Measurements from ENCODE around the gene ADAMTSL1. TPM values are rescaled to one million over a fixed set of nuclear protein-coding genes. Genes with fewer than 3 reads are reported as not detected.

ADAMTSL1 gene
- total RNA-seq, 1 experiment from 2014 or later = not detected

- in situ Hi-C loops (cut with HindIII; ENCODE audit: low pct_unique_long_range_greater_than_20kb, low sequenced_read_pairs) = no loop called here
- no peak for DNase-seq (ENCODE audit: low read depth)
These were observed 295.1 kb downstream of the ADAMTSL1 start for GRCh38 chr9:18768951-18769622.

- DNase-seq (ENCODE audit: low read depth) = no peak
- in situ Hi-C loops (cut with HindIII; ENCODE audit: low pct_unique_long_range_greater_than_20kb, low sequenced_read_pairs) = no loop called here
These were observed 296.4 kb downstream of the ADAMTSL1 start for GRCh38 chr9:18770131-18770908.

GRCh38 chr9:18771011-18771410 is 297.1 kb downstream of the ADAMTSL1 start:
- in situ Hi-C loops (cut with HindIII; ENCODE audit: low pct_unique_long_range_greater_than_20kb, low sequenced_read_pairs) = no loop called here
- no peak for DNase-seq (ENCODE audit: low read depth)

GRCh38 chr9:18771763-18772162 is 297.8 kb downstream of the ADAMTSL1 start:
- in situ Hi-C loops (cut with HindIII; ENCODE audit: low pct_unique_long_range_greater_than_20kb, low sequenced_read_pairs) = no loop called here
- DNase-seq (ENCODE audit: low read depth) = no peak

- DNase-seq (ENCODE audit: low read depth) = no peak
- in situ Hi-C loops (cut with HindIII; ENCODE audit: low pct_unique_long_range_greater_than_20kb, low sequenced_read_pairs) = no loop called here
These were observed 301.3 kb downstream of the ADAMTSL1 start for GRCh38 chr9:18775241-18775640.

- DNase-seq (ENCODE audit: low read depth) = no peak
- in situ Hi-C loops (cut with HindIII; ENCODE audit: low pct_unique_long_range_greater_than_20kb, low sequenced_read_pairs) = no loop called here
These were observed 302.0 kb downstream of the ADAMTSL1 start for GRCh38 chr9:18775930-18776329.

GRCh38 chr9:18776836-18777820 is 303.2 kb downstream of the ADAMTSL1 start:
- DNase-seq (ENCODE audit: low read depth) = no peak
- in situ Hi-C loops (cut with HindIII; ENCODE audit: low pct_unique_long_range_greater_than_20kb, low sequenced_read_pairs) = no loop called here

GRCh38 chr9:18778147-18778546 is 304.2 kb downstream of the ADAMTSL1 start:
- in situ Hi-C loops (cut with HindIII; ENCODE audit: low pct_unique_long_range_greater_than_20kb, low sequenced_read_pairs) = no loop called here
- DNase-seq (ENCODE audit: low read depth) = no peak

- DNase-seq (ENCODE audit: low read depth) = no peak
- in situ Hi-C loops (cut with HindIII; ENCODE audit: low pct_unique_long_range_greater_than_20kb, low sequenced_read_pairs) = no loop called here
These were observed 304.9 kb downstream of the ADAMTSL1 start for GRCh38 chr9:18778846-18779245.

- DNase-seq (ENCODE audit: low read depth) = no peak
- in situ Hi-C loops (cut with HindIII; ENCODE audit: low pct_unique_long_range_greater_than_20kb, low sequenced_read_pairs) = no loop called here
These were observed 310.0 kb downstream of the ADAMTSL1 start for GRCh38 chr9:18783909-18784308.

- no peak for DNase-seq (ENCODE audit: low read depth)
- in situ Hi-C loops (cut with HindIII; ENCODE audit: low pct_unique_long_range_greater_than_20kb, low sequenced_read_pairs) = no loop called here
These were observed 311.7 kb downstream of the ADAMTSL1 start for GRCh38 chr9:18785604-18786003.

- in situ Hi-C loops (cut with HindIII; ENCODE audit: low pct_unique_long_range_greater_than_20kb, low sequenced_read_pairs) = no loop called here
- DNase-seq (ENCODE audit: low read depth) = no peak
These were observed 312.2 kb downstream of the ADAMTSL1 start for GRCh38 chr9:18786196-18786595.

GRCh38 chr9:18786911-18787650 is 313.1 kb downstream of the ADAMTSL1 start:
- no peak for DNase-seq (ENCODE audit: low read depth)
- in situ Hi-C loops (cut with HindIII; ENCODE audit: low pct_unique_long_range_greater_than_20kb, low sequenced_read_pairs) = no loop called here

- no peak for DNase-seq (ENCODE audit: low read depth)
- in situ Hi-C loops (cut with HindIII; ENCODE audit: low pct_unique_long_range_greater_than_20kb, low sequenced_read_pairs) = no loop called here
These were observed 314.3 kb downstream of the ADAMTSL1 start for GRCh38 chr9:18788256-18788655.

GRCh38 chr9:18791074-18791473 is 317.1 kb downstream of the ADAMTSL1 start:
- in situ Hi-C loops (cut with HindIII; ENCODE audit: low pct_unique_long_range_greater_than_20kb, low sequenced_read_pairs) = no loop called here

GRCh38 chr9:18793122-18793521 is 319.2 kb downstream of the ADAMTSL1 start:
- DNase-seq (ENCODE audit: low read depth) = no peak
- in situ Hi-C loops (cut with HindIII; ENCODE audit: low pct_unique_long_range_greater_than_20kb, low sequenced_read_pairs) = no loop called here

More at GRCh38 chr9:18791074-18791473, 317.1 kb downstream of the ADAMTSL1 start:
- DNase-seq (ENCODE audit: low read depth) = no peak

GRCh38 chr9:18795947-18796671 is 322.2 kb downstream of the ADAMTSL1 start:
- no peak for DNase-seq (ENCODE audit: low read depth)
- in situ Hi-C loops (cut with HindIII; ENCODE audit: low pct_unique_long_range_greater_than_20kb, low sequenced_read_pairs) = no loop called here

Data from Caki2 (cell line).